PC-9 (cell line): ENCODE measurements around the gene DNM3. TPM values are rescaled to one million over a fixed set of nuclear protein-coding genes. Genes with fewer than 3 reads are reported as not detected.

Source experiments
- BruUV-seq: library from RNA; stranded (reverse); fragments of 400-500 nt; replicated peaks from 2 replicates; lab custom pipeline; 2021; lab: Mats Ljungman, UMichigan
- CTCF ChIA-PET: fragments of 300-600 bp; sonication (Branson Sonifier 250); formaldehyde crosslinking; loops from one replicate; lab custom pipeline; 2022; ENCODE audit warnings: antibody characterized with exemption; lab: Charles Lee
- POLR2A ChIA-PET: fragments of 300-600 bp; sonication (Branson Sonifier 250); formaldehyde crosslinking; loops from one replicate; lab custom pipeline; 2022; ENCODE audit warnings: antibody characterized with exemption; ENCODE audit not compliant: unreplicated experiment; lab: Charles Lee
- DNase-seq, 2 experiments: peaks; one replicate each; pipeline versions ENCODE4 v3.0.0 to v3.0.0-alpha.2; 2015 to 2022; ENCODE audit warnings: mixed read lengths in 1 of 2
- H2AFZ ChIP-seq: fragments of 200-600 bp; sonication (generic); 2 replicates; pipeline ENCODE4 v1.8.1; 2017; ENCODE audit warnings: antibody characterized with exemption
- H3F3A ChIP-seq: fragments of 200-600 bp; sonication (generic); 2 replicates; pipeline ENCODE4 v1.8.1; 2017; ENCODE audit warnings: antibody characterized with exemption, mild to moderate bottlenecking, low read depth; ENCODE audit not compliant: insufficient read depth
- H3K27ac ChIP-seq: fragments of 200-600 bp; sonication (generic); 2 replicates; pipeline ENCODE4 v1.6.1; 2016; ENCODE audit warnings: mixed run types
- H3K27me3 ChIP-seq: fragments of 200-600 bp; sonication (generic); 2 replicates; pipeline ENCODE4 v1.6.1; 2016; ENCODE audit warnings: low read depth, mixed run types; ENCODE audit not compliant: insufficient read depth
- H3K36me3 ChIP-seq: fragments of 200-600 bp; sonication (generic); 2 replicates; pipeline ENCODE4 v1.6.1; 2016; ENCODE audit warnings: low read depth, mixed run types
- H3K4me1 ChIP-seq: fragments of 200-600 bp; sonication (generic); replicated peaks from 2 replicates; pipeline ENCODE4 v1.6.1; 2016; ENCODE audit warnings: mixed run types; ENCODE audit not compliant: insufficient read depth
- H3K4me2 ChIP-seq: fragments of 200-600 bp; sonication (generic); 2 replicates; pipeline ENCODE4 v1.6.1; 2017; ENCODE audit warnings: mixed run types
- H3K4me3 ChIP-seq: fragments of 200-600 bp; sonication (generic); 2 replicates; pipeline ENCODE4 v1.6.1; 2016; ENCODE audit warnings: mixed run types
- H3K79me2 ChIP-seq: fragments of 200-600 bp; sonication (generic); 2 replicates; pipeline ENCODE4 v1.6.1; 2017; ENCODE audit warnings: low read depth, mixed run types
- H3K9me2 ChIP-seq: fragments of 200-600 bp; sonication (generic); 2 replicates; pipeline ENCODE4 v1.8.1; 2017; ENCODE audit warnings: mild to moderate bottlenecking; ENCODE audit not compliant: insufficient read depth
- H3K9me3 ChIP-seq: fragments of 200-600 bp; sonication (generic); 2 replicates; pipeline ENCODE4 v1.8.1; 2016; ENCODE audit warnings: low read depth; ENCODE audit not compliant: insufficient read depth
- H4K20me1 ChIP-seq: fragments of 200-600 bp; sonication (generic); 2 replicates; pipeline ENCODE4 v1.8.1; 2017; ENCODE audit not compliant: insufficient read depth
- EZH2 ChIP-seq: fragments of 200-600 bp; sonication (generic); IDR thresholded peaks from 2 replicates; pipeline ENCODE4 v1.8.0; 2017; ENCODE audit warnings: antibody characterized with exemption, low read depth
- intact Hi-C: fragments of 100-400 bp; cut with micrococcal nuclease; formaldehyde crosslinking; loops from one replicate; pipeline ENCODE4 v1.10.0; 2022; ENCODE audit not compliant: unreplicated experiment
- total RNA-seq: library from RNA; stranded (reverse); gene quantifications from 2 replicates; pipeline ENCODE4 v1.2.3, GENCODE V29; 2021
- TF ChIP-seq, protein P1 (sequence below): fragments of 200-600 bp; sonication (generic); conservative IDR thresholded peaks from 2 replicates; pipeline ENCODE4 v1.6.1; 2017; ENCODE audit warnings: mixed run types, antibody characterized with exemption, mild to moderate bottlenecking, moderate library complexity

DNM3 gene
- total RNA-seq, 1 experiment from 2014 or later = 1.7 TPM

DNA sequence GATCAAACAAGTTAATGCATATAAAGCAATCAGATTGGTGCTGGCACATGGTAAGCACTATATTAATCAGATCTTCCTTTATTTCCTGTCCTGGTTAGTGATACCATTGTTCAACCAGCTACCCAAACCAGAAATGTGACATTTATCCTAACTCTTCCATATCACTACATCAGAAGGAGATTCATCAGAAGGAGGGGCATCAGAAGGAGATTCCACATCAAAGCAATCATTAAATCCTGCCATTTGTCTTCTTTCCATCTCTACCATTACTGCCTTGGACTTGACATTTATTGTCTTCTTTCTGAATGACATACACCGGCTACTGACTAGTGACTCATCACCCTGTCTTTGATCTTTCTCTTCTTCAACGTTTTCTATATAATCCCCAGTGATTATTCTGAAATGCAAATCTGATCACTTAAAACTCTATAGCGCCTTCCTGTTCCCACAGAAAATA, 75.0 kb downstream of the DNM3 start:
- no peak for DNase-seq
- Histone ChIP-seq H3K4me3 (no peak overlapping the region), H3K4me1 (peaks cover 11% of the 10 kb centered on the region), H4K20me1 (no peaks in the 10 kb centered on the region), H3K27me3 (no peaks in the 10 kb centered on the region; the same call in 1 of the 2 replicates), H3K27ac (no peak overlapping the region), H3K9me2 (no peaks in the 10 kb centered on the region), H3K36me3 (no peaks in the 10 kb centered on the region), H3K9me3 (no peaks in the 10 kb centered on the region), H2AFZ (no peak overlapping the region), H3K79me2 (no peaks in the 10 kb centered on the region), H3K4me2 (no peak overlapping the region), H3F3A (no peaks in the 10 kb centered on the region)
- BruUV-seq = no TSS peak
- intact Hi-C loops = no loop called here
- TF ChIP-seq EZH2 = no peak
- TF ChIP-seq, protein P1, sequence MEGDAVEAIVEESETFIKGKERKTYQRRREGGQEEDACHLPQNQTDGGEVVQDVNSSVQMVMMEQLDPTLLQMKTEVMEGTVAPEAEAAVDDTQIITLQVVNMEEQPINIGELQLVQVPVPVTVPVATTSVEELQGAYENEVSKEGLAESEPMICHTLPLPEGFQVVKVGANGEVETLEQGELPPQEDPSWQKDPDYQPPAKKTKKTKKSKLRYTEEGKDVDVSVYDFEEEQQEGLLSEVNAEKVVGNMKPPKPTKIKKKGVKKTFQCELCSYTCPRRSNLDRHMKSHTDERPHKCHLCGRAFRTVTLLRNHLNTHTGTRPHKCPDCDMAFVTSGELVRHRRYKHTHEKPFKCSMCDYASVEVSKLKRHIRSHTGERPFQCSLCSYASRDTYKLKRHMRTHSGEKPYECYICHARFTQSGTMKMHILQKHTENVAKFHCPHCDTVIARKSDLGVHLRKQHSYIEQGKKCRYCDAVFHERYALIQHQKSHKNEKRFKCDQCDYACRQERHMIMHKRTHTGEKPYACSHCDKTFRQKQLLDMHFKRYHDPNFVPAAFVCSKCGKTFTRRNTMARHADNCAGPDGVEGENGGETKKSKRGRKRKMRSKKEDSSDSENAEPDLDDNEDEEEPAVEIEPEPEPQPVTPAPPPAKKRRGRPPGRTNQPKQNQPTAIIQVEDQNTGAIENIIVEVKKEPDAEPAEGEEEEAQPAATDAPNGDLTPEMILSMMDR = no peak
- CTCF ChIA-PET = no interaction called here
- POLR2A ChIA-PET = no interaction called here

DNA sequence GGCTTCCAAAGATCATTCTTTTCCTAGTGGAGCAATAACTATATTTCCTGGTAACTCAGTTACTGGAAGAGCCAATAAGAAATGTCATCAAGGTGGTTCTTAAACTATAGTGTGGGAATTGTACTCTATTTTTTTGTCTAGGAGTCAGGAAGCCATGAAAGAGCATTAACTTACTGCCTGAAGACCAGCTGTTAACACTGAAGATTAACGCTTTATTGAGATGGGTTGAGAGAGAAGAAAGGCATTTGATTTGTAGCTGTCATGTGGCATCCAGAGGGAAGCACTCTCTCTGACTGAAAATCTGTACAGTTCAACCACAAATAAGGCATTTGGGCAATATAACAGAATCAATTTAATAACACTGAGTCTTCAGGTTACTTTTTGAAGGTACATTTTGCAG, 76.0 kb downstream of the DNM3 start:
- Histone ChIP-seq H4K20me1 (no peaks in the 10 kb centered on the region), H3F3A (no peaks in the 10 kb centered on the region), H3K79me2 (no peaks in the 10 kb centered on the region), H3K36me3 (no peaks in the 10 kb centered on the region), H3K27ac (no peak overlapping the region), H3K4me3 (no peak overlapping the region), H3K4me2 (no peak overlapping the region), H3K4me1 (peaks cover 11% of the 10 kb centered on the region), H3K9me3 (no peaks in the 10 kb centered on the region), H3K27me3 (no peaks in the 10 kb centered on the region; the same call in 1 of the 2 replicates), H3K9me2 (no peaks in the 10 kb centered on the region), H2AFZ (no peak overlapping the region)
- no peak for TF ChIP-seq EZH2
- TF ChIP-seq, protein P1 = no peak
- BruUV-seq = no TSS peak
- intact Hi-C loops = no loop called here
- ChIA-PET POLR2A (no interaction called here), CTCF (no interaction called here)
- DNase-seq = no peak

DNA sequence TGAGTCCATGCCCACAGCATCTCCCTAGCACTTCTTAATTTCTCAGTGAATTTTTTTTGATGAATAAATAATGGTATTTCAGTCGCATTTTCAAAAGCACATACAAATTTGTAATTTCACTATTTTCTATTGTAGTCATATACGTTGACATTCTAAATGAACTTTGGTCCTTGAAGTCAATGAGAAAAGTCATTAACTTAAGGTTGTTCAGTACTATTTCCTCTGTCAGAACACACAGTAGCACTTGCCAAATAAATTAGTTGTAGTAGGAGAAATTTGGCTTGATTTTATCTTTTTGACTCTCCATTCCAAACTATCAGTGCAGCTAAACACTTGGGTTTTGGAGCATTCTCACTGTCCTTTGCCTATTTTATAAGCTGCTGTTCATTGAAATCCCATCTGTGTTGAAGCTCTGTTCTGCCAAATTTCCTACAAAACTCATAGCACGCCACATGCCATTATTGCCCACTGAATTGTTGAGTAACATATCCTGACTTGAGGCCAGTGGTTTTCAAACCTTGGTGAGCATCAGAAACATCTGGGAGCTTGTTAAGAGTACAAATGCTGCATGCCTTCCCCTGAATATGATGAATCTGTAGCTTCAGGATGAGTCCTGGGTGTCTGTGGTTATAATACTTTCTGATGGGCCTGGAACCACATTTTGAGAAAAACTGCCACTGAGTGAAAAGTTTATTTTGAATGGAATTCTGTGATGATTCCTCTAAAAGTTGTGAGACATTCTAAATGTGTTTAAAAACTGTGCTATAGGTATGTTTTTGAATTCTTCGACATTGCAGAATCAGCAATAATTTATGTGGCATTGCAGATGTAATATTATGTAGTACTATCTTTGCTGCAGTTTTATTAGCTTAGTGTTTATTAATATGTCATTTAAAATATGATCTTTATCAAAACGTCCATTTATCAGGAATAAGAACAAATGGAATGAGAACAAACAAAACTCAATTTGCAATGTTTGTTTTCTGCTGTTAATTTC, 78.9 kb downstream of the DNM3 start:
- Histone ChIP-seq H3K9me3 (no peaks in the 10 kb centered on the region), H4K20me1 (no peaks in the 10 kb centered on the region), H3K9me2 (no peaks in the 10 kb centered on the region; the same call in 1 of the 2 replicates), H3K4me3 (no peak overlapping the region), H3K27me3 (no peaks in the 10 kb centered on the region; the same call in 1 of the 2 replicates), H3K4me2 (no peak overlapping the region), H3F3A (no peaks in the 10 kb centered on the region), H3K79me2 (no peaks in the 10 kb centered on the region), H3K4me1 (no peaks in the 10 kb centered on the region), H3K27ac (no peak overlapping the region), H3K36me3 (no peaks in the 10 kb centered on the region), H2AFZ (no peak overlapping the region)
- CTCF ChIA-PET = no interaction called here
- intact Hi-C loops = no loop called here
- DNase-seq = no peak
- TF ChIP-seq, protein P1 = no peak
- no peak for TF ChIP-seq EZH2
- BruUV-seq = no TSS peak
- POLR2A ChIA-PET = no interaction called here
